ENCODE measurements around the gene CEP72. TPM values are rescaled to one million over a fixed set of nuclear protein-coding genes. Genes with fewer than 3 reads are reported as not detected.

The CEP72 gene
- total RNA-seq, 1 experiment from 2014 or later: 16.4 TPM

Other genes with a start within 250 kb of the CEP72 start
- gene EXOC3, start 169.2 kb upstream of the CEP72 start, total RNA-seq (2022): 44.1 and 49.6 TPM in 2 replicates
- gene SLC9A3, start 87.9 kb upstream of the CEP72 start, total RNA-seq (2022): 0.93 and 1.0 TPM in 2 replicates
- 0.12 and 0.17 TPM in 2 replicates for gene TPPP, start 81.0 kb downstream of the CEP72 start, total RNA-seq (2022)
- gene ZDHHC11B, start 172.4 kb downstream of the CEP72 start, total RNA-seq (2022): 0.17 TPM in 1 of 2 replicates, not detected in the other
- gene ZDHHC11, start 238.6 kb downstream of the CEP72 start, total RNA-seq (2022): 2.0 and 7.0 TPM in 2 replicates